ENCODE measurements around the gene NKX1-2.

The NKX1-2 gene

DNA sequence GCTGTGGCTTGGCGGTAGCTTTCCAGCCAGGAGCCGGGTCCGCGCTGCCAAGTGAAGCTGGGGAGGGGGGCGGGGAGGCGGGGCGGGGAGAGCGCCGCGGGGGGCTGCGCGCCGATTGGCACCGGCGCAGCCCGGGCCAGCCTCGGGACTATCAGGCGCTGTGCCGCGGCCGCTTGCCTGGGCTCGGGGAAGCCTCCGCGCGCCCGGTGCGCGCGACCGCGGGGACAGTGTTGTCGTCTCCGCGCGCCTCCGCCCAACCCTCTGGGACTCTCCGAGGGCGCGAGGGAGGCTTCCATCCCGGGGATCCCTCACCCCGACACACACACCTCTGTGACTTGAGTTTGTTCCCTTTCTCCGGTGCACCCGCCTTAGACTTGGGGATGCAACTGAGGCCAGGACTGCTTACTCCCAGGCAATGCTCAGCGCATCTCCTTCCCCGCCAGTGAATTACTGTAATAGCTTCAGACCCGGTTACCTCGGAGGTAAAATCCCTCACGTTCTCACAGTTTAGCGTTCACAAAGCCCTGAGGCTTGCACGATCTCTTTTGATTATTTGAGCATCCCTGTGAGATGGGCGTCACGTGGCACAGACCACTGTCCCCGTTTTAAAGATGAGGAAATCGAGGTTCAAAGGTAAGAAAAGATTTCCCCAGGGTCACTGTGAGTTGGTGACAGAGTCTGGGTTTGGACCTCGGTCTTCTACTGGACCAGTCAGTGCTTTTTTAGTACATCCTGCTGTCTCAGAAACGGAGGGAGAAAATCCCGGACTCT lies at the start of gene NKX1-2:
Gene NKX1-2 (minus strand): TSS at position 24 of the 771 bp plus-strand sequence. CDS start 92 bp downstream, outside the sequence.
- DNase-seq, result peak; percentile 20

DNA sequence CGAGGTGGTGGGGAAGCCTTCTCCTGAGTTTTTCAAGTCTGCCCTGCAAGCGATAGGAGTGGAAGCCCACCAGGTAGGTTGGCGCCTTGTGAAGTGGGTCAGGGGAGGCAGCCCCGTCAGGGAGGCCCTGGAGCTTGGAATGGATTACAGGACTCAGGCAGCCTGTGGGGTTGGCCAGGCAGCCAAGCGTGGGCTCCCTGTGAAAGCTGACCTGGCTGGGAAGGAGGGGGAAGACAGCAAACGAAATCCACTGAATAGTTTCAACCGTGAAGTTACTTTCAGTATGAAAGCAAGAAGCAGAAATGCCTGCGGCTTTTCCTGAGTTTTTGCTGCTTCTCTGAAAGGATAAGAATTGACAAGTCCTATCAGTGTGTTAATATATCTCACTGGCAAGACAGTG lies 48.2 kb upstream of the NKX1-2 start:
- no peak for DNase-seq

DNA sequence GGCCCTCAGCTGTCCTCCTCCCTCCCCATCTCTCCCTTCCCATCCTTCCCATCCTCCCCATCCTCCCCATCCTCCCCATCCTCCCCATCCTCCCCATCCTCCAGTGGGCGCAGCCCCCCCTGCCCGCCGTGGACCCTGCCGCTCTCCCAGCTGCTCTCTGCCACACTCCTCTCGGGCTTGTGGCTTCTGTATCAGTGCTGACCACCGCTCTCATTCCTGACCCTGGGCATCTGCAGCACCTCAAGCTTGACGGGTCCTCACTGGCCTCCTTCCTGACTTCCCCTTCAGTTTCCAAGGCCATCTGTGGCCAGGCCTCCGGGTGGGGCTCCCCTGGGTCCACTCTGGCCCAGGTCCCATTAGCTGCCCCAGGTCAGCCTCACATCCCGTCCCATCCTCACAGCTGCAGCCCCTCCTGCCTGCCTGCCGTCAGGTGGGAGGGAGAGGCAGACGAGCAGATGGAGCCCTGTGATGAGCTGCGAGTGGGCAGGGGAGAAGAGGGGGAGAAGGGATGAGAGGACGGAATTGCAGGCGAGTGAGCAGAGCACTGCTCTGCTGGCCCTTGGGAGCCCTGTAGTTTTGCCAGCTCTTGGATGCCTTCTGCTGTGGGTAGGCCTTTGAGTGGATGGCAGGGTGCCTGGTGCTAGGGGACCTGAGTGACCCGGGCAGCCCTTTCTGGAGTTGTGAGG lies 47.5 kb upstream of the NKX1-2 start:
- no peak for DNase-seq

DNA sequence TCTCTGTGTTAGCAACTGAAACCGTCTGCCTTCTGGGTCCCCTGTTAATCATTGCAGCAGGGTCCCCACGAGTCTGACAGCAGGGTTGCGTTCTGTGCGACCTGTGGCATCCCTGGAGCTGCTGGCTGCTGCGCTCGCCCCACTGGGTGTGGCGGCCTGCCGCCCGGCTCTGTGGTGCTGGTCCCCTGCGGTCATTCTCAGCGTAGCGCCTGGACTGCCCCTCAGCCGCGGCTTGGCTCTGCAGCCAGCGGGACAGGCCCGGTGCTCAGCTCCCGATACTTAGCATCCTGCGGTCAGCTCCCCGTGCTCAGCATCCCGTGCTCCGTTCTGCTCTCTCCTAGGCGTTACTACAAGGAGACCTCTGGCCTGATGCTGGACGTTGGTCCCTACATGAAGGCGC lies 46.8 kb upstream of the NKX1-2 start:
- no peak for DNase-seq

DNA sequence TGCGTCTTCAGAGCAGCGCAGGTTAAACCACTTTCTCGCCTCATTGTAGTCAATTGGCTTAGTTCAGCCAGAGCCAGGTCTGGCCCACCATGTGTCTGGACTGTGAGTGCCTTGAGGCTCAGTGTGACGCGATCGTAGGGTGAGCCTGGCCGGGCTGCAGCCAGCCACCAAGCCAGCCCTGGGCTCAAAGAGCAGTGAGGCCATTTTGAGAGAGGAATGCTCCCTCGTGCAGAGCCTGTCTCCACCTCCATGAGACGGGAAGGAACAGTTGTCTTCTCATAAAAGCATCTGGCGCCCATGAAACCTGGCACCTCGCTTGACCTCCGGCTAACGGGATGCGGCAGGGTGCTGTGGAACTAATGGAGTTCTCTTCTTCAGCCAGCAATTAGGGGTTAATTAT lies 46.3 kb upstream of the NKX1-2 start:
- no peak for DNase-seq

DNA sequence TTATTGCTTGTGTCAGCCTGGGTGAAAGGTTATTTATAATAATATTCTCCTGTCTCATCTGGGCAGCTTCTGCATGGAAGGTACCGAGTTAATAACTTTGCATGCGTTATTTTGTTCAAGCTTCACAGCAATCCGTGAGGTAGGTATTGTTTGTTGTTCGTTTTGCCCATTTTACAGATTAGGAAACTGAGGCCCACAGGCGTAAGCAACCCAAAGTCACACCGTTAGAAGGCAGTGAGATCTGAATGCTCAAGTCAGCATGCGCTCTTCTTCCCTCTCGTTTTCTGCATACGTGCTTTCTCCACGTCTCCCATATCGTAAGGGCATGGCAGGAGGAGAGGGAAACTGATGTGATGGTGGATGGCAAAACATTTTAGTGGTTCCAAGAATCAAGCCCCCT lies 45.9 kb upstream of the NKX1-2 start:
- no peak for DNase-seq

DNA sequence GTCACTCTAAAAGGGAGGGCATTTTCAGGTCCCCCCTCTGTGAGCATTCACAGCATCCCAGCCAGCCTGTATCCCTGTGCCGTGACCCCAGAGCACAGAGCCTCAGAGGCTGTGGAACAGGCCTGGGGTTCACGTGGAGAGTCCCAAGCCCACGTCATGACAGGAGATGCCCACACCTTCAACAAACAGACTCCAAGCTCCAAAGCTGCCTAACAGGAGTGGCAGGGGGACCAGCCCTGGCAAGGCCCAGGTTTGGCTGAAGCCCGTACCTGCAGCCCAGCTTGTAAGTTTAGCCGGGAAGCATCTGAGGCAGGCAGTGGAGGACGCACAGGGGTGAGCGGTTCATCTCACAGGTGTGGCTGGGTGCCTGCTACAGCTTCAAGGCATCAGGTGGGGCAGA lies 45.3 kb upstream of the NKX1-2 start:
- no peak for DNase-seq

DNA sequence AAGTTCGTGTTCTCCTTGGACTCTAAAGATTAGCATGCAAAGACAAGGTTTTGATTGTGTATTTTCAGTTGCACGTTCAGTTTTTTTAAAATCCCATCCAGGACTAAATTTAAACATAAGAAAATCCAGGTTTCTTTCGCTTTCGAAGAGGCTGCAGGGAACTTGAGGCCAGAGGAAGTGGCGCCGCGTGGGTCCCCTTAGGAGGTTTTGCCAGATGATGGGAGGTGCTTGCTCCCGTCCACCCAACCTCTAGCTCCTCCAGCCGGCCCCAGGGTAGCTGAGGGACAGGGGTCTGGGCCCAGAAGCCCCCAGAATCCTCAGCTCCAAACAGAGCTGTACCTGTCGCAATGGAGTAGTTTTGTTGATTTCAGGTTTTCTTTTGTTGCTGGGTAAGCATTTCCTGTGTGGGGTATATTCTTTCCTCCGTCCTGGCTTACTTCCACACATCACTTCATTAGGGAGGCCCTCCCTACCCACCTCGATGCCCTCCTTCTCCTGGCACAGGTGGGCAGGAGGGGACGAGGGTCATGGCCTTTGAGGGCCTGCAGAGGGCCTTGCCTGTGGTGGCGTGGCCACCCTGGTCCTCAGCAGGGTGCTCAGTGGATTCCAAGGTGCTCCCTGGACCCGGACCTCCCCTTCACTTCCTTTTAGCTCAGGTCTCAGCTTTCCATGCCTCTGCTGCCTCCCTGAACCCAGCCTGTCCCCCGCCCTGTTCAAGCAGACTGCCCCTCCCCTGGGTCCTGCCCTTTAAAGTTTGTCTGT lies 44.4 kb upstream of the NKX1-2 start:
- DNase-seq, result no peak

DNA sequence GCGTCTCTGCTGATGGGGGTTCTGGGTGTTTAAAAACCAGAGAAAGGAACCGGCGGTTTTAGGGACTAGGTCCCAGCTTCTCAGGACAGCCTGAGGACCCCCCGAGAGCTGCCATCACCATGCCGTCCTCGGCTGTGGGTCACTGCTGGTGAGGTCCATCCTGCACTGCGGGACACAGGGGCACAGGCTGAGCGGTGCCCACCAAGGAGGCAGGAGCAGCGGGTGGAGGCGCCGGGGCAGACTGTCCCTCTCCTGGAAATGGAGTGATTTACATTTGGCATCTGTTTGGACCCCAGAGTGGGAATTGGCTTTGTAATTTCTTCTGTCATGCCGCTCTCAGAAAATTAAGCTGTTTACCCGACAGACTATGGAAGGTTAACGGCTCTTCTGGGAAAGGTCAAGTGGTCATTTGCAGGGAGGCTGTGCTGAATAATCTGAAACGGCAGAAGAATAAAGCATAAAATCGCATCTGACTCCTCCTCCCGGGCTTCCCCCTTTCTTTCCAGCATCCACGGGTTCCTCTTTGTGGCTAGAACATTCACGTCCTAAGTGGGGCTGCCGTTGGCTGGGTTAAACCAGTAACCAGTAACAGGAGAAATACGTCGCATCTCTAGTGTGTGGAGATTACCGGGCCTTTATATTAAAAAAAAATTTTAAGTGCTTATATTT lies 43.5 kb upstream of the NKX1-2 start:
- peak; percentile 59 for DNase-seq

DNA sequence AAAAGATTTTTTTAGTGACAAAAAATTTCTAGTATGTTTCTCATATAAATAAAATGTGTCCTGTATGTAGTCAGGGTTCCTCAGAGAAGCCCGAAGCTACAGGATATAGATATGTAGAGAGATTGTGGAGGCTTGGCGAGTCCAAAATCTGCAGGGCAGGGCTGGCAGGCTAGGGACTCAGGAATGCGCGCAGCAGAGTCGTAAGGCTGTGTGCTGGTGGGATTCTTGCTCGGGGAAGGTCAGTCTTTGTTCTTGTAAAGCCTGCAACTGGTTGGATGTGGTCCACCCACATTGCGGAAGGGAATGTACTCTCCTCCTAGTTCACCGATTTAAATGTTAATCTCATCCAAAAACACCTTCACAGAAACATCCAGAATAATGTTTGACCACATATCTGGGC lies 42.4 kb upstream of the NKX1-2 start:
- DNase-seq, result no peak

DNA sequence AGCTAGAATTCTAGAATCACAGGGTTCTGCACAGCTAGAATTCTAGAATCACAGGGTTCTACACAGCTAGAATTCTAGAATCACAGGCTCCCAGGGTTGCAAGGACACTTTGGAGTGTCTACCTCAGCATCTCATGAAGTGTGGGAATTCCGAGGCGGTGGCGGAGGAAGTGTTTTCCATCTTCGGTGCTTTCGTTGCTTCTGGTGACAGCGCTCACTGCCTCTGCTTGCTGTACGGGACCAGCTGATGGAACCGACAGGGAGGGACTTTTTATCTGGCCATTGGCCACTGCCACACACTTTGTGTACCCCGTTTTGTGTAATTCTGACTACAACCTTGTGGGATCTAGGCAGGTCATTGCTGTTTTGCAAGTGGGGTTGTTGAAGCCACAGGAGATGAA lies 41.3 kb upstream of the NKX1-2 start:
- DNase-seq, result no peak

DNA sequence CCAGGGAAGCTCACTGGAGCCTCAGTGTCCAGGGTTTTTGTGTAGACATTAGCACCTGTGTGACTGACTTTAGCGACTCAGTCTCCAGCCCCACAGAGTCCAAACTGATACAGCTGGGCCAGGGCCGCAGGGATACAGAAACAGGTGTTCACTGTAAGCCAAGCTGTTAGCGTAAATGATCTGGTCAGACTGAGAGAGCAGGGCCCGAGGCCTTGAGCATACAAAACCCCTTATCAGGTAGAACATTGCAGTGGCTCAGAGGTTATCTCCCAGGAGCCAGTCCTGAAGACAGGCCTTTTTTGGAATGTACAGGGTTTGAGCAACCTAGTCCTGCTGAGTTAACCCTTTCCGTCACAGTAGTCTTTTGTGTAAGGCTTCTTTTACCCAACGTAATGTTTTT lies 36.8 kb upstream of the NKX1-2 start:
- DNase-seq, result no peak

DNA sequence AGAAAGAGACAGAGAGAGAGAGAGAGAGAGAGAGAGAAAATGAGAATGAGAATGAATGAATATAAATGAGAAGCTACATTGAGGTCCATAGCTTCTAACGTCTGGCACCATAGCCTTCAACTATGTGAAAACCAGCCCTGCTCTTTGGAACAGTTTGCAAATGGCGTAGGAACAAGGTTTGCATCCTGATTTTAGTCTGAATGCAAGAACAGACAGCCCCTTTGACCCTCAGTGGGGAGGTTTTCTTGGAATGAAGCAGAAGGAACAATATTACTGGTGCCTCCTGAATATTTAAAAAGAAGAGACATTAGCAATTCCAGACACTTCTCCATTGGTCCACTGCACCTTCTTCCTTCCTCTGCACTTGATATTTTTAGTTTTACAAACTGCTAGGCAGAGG lies 34.8 kb upstream of the NKX1-2 start:
- DNase-seq, result no peak

DNA sequence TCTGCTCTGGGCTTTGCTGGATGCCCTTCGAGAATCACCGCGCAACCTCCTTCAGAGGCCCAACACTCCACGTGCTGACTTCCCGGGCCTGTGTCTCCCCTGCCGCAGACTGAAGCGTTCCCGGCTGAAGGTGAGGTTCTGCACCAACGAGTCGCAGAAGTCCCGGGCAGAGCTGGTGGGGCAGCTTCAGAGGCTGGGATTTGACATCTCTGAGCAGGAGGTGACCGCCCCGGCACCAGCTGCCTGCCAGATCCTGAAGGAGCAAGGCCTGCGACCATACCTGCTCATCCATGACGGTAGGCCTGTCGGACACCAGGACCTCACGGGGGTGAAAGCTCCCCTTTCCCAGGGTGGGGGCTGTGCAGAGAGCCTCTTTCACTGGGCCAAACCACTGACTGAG lies 34.2 kb upstream of the NKX1-2 start:
- no peak for DNase-seq

DNA sequence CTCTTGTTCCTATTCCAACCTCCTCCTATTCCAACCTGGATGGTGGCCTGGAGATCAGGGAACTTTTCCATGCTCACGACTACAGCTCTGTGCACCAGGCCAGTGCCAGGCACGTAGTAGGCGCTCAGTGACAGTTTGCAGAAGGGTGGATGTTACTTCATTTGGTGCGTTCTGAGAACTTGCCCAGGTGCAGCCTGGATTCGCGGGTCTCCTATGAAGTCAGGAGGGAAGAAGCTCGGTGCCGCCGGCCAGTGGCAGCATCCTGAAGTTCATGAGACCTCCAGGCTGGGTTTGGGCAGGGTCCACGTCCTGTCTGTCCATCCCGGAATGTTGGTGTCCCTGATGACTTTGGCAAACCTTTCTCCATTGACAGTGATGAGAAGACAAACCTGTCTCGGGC lies 33.0 kb upstream of the NKX1-2 start:
- DNase-seq, result no peak

DNA sequence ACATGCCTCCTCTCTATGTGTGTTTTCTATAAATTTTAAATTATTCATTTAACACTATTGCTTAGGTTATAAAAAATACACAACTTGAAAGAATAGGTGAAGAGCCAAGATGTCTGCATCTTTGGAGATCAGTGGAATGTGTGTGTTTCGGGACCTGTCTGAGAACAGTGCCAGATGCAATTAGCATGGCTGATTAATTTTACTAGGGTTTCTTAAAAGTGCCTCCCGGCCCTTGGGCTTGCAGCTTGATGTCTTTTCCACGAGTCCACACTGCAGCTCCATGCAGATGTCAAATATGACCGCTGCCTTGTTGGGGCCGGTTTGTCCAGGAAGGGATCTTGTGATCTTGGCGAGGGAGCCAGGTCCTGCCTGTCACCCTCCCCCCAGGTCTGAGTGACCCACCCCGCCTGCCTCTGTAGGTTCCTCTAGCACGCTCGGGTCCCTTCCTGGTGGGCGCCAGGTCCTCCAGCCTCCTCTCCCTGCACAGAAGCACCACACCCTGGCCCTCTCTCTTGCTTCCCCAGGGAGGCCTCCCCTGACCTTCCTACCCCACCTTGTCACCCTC lies 32.5 kb upstream of the NKX1-2 start:
- no peak for DNase-seq

DNA sequence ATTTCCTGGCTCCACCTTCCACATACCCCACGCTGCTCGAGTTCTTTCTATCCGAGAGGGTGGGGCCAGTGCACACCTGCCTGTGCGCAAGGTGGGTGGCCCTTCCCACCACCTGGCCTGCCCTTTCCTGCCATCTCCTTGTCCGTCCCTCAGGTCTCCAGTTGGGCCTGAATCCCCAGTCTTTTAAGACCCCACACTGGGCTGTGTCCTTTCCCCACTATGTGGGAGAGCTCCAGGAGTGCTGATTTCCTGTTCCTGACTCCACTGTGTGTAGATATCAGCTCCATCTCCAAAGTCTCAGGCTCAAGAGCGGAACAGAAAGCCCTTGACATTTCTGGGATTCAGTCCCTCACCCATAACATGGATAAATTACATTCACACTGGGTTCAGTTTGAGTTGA lies 31.9 kb upstream of the NKX1-2 start:
- no peak for DNase-seq

DNA sequence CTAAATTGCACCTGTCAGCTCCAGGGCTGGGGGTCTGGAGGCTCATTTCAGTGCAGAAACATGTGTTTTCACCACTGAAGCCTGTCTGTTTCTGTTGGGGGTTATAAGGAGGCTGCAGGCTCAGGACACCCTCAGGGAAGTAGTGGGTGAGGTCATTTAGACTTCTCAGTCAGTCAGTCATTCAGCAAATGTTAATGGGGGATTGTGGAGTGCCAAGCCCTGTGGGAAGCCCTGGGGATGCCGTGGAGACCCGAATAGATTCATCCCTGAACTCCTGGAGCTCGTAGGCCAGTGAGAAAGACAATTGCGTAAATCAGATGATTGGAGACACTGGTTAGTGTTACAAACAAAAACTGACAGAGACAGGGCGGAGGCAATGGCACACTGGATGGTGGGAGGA lies 31.0 kb upstream of the NKX1-2 start:
- no peak for DNase-seq

DNA sequence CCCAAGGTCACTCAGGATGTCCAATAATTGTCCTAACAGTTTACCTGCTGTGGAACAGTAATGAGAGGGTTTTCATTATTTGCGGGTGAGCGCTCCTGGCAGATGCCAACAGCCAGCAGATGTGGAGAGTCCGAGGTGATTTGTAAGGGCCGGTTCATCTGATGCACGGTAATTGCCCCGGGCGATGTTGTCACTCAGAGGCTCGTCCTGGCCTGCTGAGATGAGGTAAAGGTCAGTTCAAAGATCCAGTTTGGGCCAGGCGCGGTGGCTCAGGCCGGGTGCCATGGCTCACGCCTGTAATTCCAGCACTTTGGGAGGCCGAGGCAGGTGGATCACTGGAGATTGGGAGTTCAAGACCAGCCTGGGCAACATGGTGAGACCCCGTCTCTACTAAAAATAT lies 28.7 kb upstream of the NKX1-2 start:
- DNase-seq, result no peak

DNA sequence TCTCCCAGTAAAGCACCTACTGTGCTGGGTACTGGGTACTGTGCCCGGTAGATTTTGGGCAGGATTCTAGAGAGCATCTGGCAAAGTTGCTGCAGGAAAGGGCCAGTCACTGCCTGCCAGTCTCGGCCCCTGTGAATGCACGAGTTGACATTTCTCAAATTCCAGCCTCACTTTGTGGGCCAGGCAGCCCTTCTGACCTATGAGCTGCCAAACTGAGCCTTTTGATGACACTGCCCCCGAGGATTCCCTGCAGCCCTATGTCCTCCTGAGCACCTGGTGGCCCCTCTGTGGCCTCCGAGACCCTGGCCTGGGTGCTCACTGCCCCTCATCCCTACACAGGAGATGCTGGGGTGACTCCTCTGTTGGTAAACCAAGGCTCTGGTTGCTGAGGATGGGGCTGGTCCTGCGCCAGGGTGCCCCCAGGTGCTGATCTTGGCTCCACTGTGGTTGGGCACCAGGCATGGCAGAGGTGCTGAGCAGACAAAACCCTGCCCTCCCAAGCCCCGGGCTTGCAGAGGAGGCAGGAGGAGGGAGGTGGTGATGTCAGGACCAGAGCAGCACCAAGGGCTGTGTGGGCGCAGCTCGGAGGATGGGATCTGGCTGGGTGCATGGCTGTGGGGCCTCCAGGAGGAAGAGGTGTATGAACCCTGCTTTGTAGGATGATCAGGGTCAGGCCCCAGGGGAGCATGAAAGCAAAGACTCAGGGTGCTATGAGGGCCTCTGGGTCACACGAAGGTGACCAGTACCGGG lies 28.0 kb upstream of the NKX1-2 start:
- no peak for DNase-seq

DNA sequence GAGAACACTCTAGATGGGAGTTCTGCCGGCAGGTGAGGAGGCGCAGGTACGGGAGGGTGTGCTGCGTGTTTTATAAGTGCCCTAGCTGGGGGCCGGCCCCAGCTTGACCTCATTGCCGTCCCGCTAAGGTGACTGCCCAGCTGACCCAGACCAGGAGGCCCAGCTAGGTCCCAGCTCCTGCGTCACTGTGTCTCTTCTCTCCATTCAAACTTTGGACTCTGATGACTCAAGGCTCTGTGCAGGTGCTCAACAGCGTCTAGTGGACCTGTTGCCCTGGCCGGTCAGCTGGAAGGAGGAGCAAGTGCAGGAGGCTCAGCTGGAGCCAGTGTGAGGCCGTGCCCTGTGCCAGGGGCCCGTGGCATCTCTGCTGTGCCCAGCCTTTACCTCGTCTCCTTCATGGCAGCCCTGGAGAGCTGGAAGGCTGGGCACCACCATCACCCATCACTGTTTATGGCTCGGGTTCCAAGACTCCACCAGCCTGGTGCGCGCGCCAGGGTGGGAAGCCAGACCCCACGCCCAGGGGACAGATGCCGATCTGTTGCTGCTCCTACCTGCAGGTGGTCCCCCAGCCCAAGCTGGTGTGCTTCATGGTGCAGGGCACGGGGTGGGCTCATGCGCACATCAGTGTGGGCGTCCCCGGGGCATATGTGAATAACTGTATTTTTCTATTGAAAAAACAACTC lies 26.3 kb upstream of the NKX1-2 start:
- no peak for DNase-seq

All from NCI-H2227 treated with DMSO at 0.1 percent for 48 hours (cell line).